ENCODE measurements around the gene NSUN3. TPM values are rescaled to one million over a fixed set of nuclear protein-coding genes. Genes with fewer than 3 reads are reported as not detected.

NSUN3 gene
- total RNA-seq, 1 donor from 2014 or later = 16.3 TPM

DNA sequence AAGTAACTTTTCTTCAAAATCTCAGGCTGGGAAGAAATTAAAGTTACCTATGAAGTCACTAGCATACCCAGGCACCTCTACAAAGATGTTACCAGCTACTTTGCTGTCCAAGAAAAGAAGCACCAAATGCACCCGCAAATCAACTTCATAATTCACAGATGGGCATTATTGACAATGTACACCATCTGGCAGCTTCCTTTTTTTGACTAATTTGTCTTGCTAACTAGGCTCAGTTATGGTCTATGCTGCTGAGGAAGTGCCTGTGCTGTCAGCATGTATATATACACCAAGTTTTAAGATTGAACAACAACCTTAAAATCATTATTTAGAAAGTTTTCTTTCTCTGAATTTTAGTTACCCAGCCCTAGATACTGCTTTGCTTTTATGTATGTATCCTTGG, 93.8 kb downstream of the NSUN3 start:
- Mint-ChIP-seq H3K4me1 (ENCODE audit: low read depth, unreplicated experiment) (peaks cover 34% of the 10 kb centered on the region), H3K4me3 (ENCODE audit: unreplicated experiment) (peak overlapping the region; percentile 26), H3K36me3 (ENCODE audit: unreplicated experiment) (no peaks in the 10 kb centered on the region), H3K9me3 (ENCODE audit: unreplicated experiment) (no peaks in the 10 kb centered on the region), H3K27me3 (ENCODE audit: unreplicated experiment) (no peaks in the 10 kb centered on the region), H3K27ac (ENCODE audit: unreplicated experiment) (peak overlapping the region; percentile 60)
- no peak for DNase-seq
- TF ChIP-seq, protein P1, sequence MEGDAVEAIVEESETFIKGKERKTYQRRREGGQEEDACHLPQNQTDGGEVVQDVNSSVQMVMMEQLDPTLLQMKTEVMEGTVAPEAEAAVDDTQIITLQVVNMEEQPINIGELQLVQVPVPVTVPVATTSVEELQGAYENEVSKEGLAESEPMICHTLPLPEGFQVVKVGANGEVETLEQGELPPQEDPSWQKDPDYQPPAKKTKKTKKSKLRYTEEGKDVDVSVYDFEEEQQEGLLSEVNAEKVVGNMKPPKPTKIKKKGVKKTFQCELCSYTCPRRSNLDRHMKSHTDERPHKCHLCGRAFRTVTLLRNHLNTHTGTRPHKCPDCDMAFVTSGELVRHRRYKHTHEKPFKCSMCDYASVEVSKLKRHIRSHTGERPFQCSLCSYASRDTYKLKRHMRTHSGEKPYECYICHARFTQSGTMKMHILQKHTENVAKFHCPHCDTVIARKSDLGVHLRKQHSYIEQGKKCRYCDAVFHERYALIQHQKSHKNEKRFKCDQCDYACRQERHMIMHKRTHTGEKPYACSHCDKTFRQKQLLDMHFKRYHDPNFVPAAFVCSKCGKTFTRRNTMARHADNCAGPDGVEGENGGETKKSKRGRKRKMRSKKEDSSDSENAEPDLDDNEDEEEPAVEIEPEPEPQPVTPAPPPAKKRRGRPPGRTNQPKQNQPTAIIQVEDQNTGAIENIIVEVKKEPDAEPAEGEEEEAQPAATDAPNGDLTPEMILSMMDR (IDR thresholded peaks at IDR 0.05; ENCODE audit: partially characterized antibody, unreplicated experiment) = no peak

DNA sequence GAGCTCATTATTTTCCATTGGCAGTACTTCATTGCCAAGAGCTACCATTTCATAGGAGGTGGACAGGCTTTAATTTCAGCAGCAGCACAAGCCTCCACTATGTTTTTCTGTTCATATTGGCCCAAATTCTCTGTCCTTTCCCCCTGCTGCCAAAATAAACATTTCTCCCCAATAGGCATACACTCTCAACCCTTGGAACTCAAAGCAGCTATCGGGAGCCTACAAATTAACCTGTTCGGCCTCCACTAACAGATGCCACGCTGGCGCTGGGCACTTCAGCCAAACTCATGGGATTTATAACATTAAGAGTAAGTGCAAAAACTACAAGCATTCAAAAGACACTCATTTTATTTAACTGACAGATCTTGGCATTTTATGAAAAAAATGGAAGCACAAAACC, 95.7 kb downstream of the NSUN3 start:
- H3K4me1 Mint-ChIP-seq (ENCODE audit: low read depth, unreplicated experiment) = peaks cover 30% of the 10 kb centered on the region
- no peaks in the 10 kb centered on the region for H3K36me3 Mint-ChIP-seq (ENCODE audit: unreplicated experiment)
- peak overlapping the region; percentile 13 for H3K27ac Mint-ChIP-seq (ENCODE audit: unreplicated experiment)
- no peak for DNase-seq
- no peak overlapping the region for H3K4me3 Mint-ChIP-seq (ENCODE audit: unreplicated experiment)
- H3K9me3 Mint-ChIP-seq (ENCODE audit: unreplicated experiment) = no peaks in the 10 kb centered on the region
- peaks cover 2% of the 10 kb centered on the region for H3K27me3 Mint-ChIP-seq (ENCODE audit: unreplicated experiment)
- TF ChIP-seq, protein P1 (IDR thresholded peaks at IDR 0.05; ENCODE audit: partially characterized antibody, unreplicated experiment) = no peak

- TF ChIP-seq, protein P1 (IDR thresholded peaks at IDR 0.05; ENCODE audit: partially characterized antibody, unreplicated experiment) = no peak
- Mint-ChIP-seq H3K27me3 (ENCODE audit: unreplicated experiment) (peaks cover 2% of the 10 kb centered on the region), H3K9me3 (ENCODE audit: unreplicated experiment) (no peaks in the 10 kb centered on the region), H3K27ac (ENCODE audit: unreplicated experiment) (peak overlapping the region; percentile 13), H3K4me1 (ENCODE audit: low read depth, unreplicated experiment) (peaks cover 30% of the 10 kb centered on the region), H3K36me3 (ENCODE audit: unreplicated experiment) (no peaks in the 10 kb centered on the region), H3K4me3 (ENCODE audit: unreplicated experiment) (no peak overlapping the region)
- DNase-seq = no peak
Observed at GRCh38 chr3:94159062-94159828, 96.4 kb downstream of the NSUN3 start.

DNA sequence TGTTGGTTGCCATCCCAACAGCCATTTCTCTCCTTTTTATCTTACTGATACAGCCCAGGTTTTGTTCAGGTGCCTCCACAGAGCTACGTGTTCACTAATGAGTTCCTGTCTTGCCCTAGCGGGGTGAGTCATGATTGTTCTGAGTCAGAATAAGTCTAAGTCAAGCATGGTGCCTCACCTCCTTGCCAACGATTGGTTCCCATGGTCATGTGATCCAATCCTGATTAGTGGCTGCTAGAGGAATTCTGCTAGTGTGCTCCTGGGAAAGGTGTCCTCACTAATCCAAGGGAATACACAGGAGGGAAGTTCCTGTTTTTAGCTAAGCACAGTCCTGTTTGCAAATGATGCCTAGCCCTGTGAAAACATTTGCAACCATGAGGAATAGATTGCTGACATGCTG, 99.8 kb downstream of the NSUN3 start:
- Mint-ChIP-seq H3K36me3 (ENCODE audit: unreplicated experiment) (no peaks in the 10 kb centered on the region), H3K27ac (ENCODE audit: unreplicated experiment) (no peak overlapping the region), H3K4me3 (ENCODE audit: unreplicated experiment) (no peak overlapping the region), H3K27me3 (ENCODE audit: unreplicated experiment) (peaks cover 2% of the 10 kb centered on the region), H3K9me3 (ENCODE audit: unreplicated experiment) (no peaks in the 10 kb centered on the region), H3K4me1 (ENCODE audit: low read depth, unreplicated experiment) (peaks cover 13% of the 10 kb centered on the region)
- TF ChIP-seq, protein P1 (IDR thresholded peaks at IDR 0.05; ENCODE audit: partially characterized antibody, unreplicated experiment) = no peak
- DNase-seq = no peak

GRCh38 chr3:94167346-94167745, 104.5 kb downstream of the NSUN3 start:
- no peak overlapping the region for H3K27ac Mint-ChIP-seq (ENCODE audit: unreplicated experiment)
- no peaks in the 10 kb centered on the region for H3K9me3 Mint-ChIP-seq (ENCODE audit: unreplicated experiment)
- H3K27me3 Mint-ChIP-seq (ENCODE audit: unreplicated experiment) = peaks cover 2% of the 10 kb centered on the region
- DNase-seq = no peak
- TF ChIP-seq, protein P1 (IDR thresholded peaks at IDR 0.05; ENCODE audit: partially characterized antibody, unreplicated experiment) = no peak
- H3K36me3 Mint-ChIP-seq (ENCODE audit: unreplicated experiment) = no peaks in the 10 kb centered on the region
- H3K4me3 Mint-ChIP-seq (ENCODE audit: unreplicated experiment) = no peak overlapping the region
- H3K4me1 Mint-ChIP-seq (ENCODE audit: low read depth, unreplicated experiment) = peaks cover 6% of the 10 kb centered on the region

All from glutamatergic neuron (in vitro differentiated cells).